WTC11 (cell line): ENCODE data around the gene MANF. TPM values are rescaled to one million over a fixed set of nuclear protein-coding genes. Genes with fewer than 3 reads are reported as not detected.

Experiments
- ATAC-seq: fragments of 200-7000 bp; cut with Tn5 transposase; 2 replicates; pipeline ENCODE4 v1.10.0; 2021; ENCODE audit warnings: mild to moderate bottlenecking, moderate library complexity
- CTCF ChIA-PET: fragments of 300-600 bp; sonication (Branson Sonifier 250); formaldehyde crosslinking; loops from one replicate; lab custom pipeline; 2021; ENCODE audit warnings: antibody characterized with exemption; lab: Charles Lee
- POLR2A ChIA-PET: fragments of 350-600 bp; sonication (Branson Sonifier 250); formaldehyde crosslinking; loops from one replicate; lab custom pipeline; 2021; ENCODE audit warnings: antibody characterized with exemption; lab: Charles Lee
- DNase-seq: peaks from one replicate; pipeline ENCODE4 v3.0.0; 2021; ENCODE audit warnings: low spot score
- H3K27ac Mint-ChIP-seq: 2 replicates; pipeline ENCODE4 v1.8.0; 2021; ENCODE audit warnings: mixed read lengths
- H3K27me3 Mint-ChIP-seq: 2 replicates; pipeline ENCODE4 v1.8.0; 2021; ENCODE audit warnings: low read depth, mild to moderate bottlenecking, moderate library complexity, mixed read lengths
- H3K36me3 Mint-ChIP-seq: 2 replicates; pipeline ENCODE4 v1.8.0; 2021; ENCODE audit warnings: mixed read lengths
- H3K4me1 Mint-ChIP-seq: 2 replicates; pipeline ENCODE4 v1.8.0; 2022; ENCODE audit warnings: mixed read lengths
- H3K4me3 Mint-ChIP-seq: 2 replicates; pipeline ENCODE4 v1.8.0; 2021; ENCODE audit warnings: mild to moderate bottlenecking, moderate library complexity, mixed read lengths
- H3K9me3 Mint-ChIP-seq: 2 replicates; pipeline ENCODE4 v1.8.0; 2021; ENCODE audit warnings: mixed read lengths
- ATF1 ChIP-seq: sonication (generic); formaldehyde crosslinking; IDR thresholded peaks from 2 replicates; pipeline ENCODE4 v1.8.1; 2023; ENCODE audit warnings: mild to moderate bottlenecking, moderate library complexity, missing genetic modification reagents
- ATF3 ChIP-seq: sonication (generic); formaldehyde crosslinking; conservative IDR thresholded peaks from 2 replicates; pipeline ENCODE4 v1.8.1; 2022; ENCODE audit warnings: mild to moderate bottlenecking, missing genetic modification reagents
- FOXK1 ChIP-seq: sonication (generic); formaldehyde crosslinking; IDR thresholded peaks from 2 replicates; pipeline ENCODE4 v1.8.0; 2022; ENCODE audit warnings: mild to moderate bottlenecking, moderate library complexity, missing genetic modification reagents
- GRHL2 ChIP-seq: fragments of 250-450 bp; sonication (Bioruptor Pico); IDR thresholded peaks from 2 replicates; pipeline ENCODE4 v1.8.0; 2022; ENCODE audit warnings: mild to moderate bottlenecking, moderate library complexity; ENCODE audit not compliant: insufficient replicate concordance, severe bottlenecking
- GTF2I ChIP-seq: fragments of 250-450 bp; sonication (Bioruptor Pico); conservative IDR thresholded peaks from 2 replicates; pipeline ENCODE4 v1.4.0; 2021; ENCODE audit warnings: mild to moderate bottlenecking
- IRF2 ChIP-seq: sonication (generic); formaldehyde crosslinking; IDR thresholded peaks from 2 replicates; pipeline ENCODE4 v1.8.0; 2022; ENCODE audit warnings: low read depth, missing genetic modification reagents, borderline replicate concordance
- KAT7 ChIP-seq: sonication (generic); formaldehyde crosslinking; IDR thresholded peaks from 2 replicates; pipeline ENCODE4 v1.8.1; 2023; ENCODE audit warnings: missing genetic modification reagents, mild to moderate bottlenecking, borderline replicate concordance
- MLX ChIP-seq: sonication (generic); formaldehyde crosslinking; IDR thresholded peaks from 2 replicates; pipeline ENCODE4 v1.8.1; 2023; ENCODE audit warnings: mild to moderate bottlenecking, missing genetic modification reagents, moderate library complexity
- NR3C1 ChIP-seq: sonication (generic); formaldehyde crosslinking; conservative IDR thresholded peaks from 2 replicates; pipeline ENCODE4 v1.8.1; 2023; ENCODE audit warnings: low read depth, mild to moderate bottlenecking, missing genetic modification reagents
- ZBTB21 ChIP-seq: sonication (generic); formaldehyde crosslinking; IDR thresholded peaks from 2 replicates; pipeline ENCODE4 v1.8.1; 2023; ENCODE audit warnings: mild to moderate bottlenecking, missing genetic modification reagents, borderline replicate concordance
- ZNF232 ChIP-seq: sonication (generic); formaldehyde crosslinking; IDR thresholded peaks from 2 replicates; pipeline ENCODE4 v1.8.0; 2022; ENCODE audit warnings: mild to moderate bottlenecking, missing genetic modification reagents
- ZNF263 ChIP-seq: sonication (generic); formaldehyde crosslinking; IDR thresholded peaks from 2 replicates; pipeline ENCODE4 v1.8.1; 2022; ENCODE audit warnings: low read depth, mild to moderate bottlenecking, moderate library complexity, missing genetic modification reagents
- total RNA-seq: library from RNA; stranded (reverse); gene quantifications from 3 replicates; pipeline ENCODE4 v1.2.3, GENCODE V29; 2021
- TF ChIP-seq, protein P1 (sequence below): sonication (generic); formaldehyde crosslinking; IDR thresholded peaks from 2 replicates; pipeline ENCODE4 v1.8.1; 2023; ENCODE audit warnings: mild to moderate bottlenecking, missing genetic modification reagents, borderline replicate concordance
- TF ChIP-seq, protein P2 (sequence below): sonication (generic); formaldehyde crosslinking; IDR thresholded peaks from 2 replicates; pipeline ENCODE4 v1.8.1; 2022; ENCODE audit warnings: low read depth, missing genetic modification reagents, borderline replicate concordance
- TF ChIP-seq, protein P3 (sequence below): sonication (generic); formaldehyde crosslinking; IDR thresholded peaks from 2 replicates; pipeline ENCODE4 v1.8.0; 2022; ENCODE audit warnings: mild to moderate bottlenecking, missing genetic modification reagents

The MANF gene
- total RNA-seq, 1 experiment from 2014 or later = 121 TPM

DNA sequence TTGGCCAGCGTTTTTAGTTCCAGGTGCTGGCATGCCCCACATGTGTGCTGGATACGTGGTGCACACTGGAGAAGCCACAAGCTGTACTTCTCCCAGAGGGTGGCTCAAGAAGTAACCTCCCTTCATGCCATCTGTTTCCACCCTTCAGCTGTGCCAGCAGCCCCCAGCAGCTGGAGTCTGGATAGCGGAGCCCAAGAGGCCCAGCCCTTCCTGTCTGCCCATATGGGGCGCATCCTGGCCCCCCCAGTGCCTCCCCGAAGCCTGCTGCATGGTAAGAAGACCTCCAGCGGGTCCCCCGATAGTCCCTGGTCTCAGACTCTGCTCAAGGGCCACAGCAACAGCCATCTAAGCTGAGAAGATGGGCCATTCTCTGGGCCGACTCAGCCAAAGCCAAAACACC, 5.8 kb upstream of the MANF start (continued):
- no peak for TF ChIP-seq ATF3 (CRISPR knock-in tag)
- TF ChIP-seq ZNF232 = no peak

GRCh38 chr3:51379746-51380455, 5.2 kb upstream of the MANF start:
- Mint-ChIP-seq H3K4me1 (peaks cover 13% of the 10 kb centered on the region), H3K27ac (no peak overlapping the region), H3K27me3 (no peaks in the 10 kb centered on the region), H3K9me3 (no peaks in the 10 kb centered on the region), H3K4me3 (no peak overlapping the region), H3K36me3 (no peaks in the 10 kb centered on the region)
- ChIA-PET POLR2A (no interaction called here), CTCF (interaction anchor here (1.1 to 3.4 kb wide), 2 partner anchors 8 to 10 kb away, joined by 3 to 15 read pairs; partner anchors contain the start of gene RBM15B)
- ATAC-seq (no peak), DNase-seq (no peak)
- TF ChIP-seq NR3C1 (CRISPR knock-in tag) (no peak), GRHL2 (no peak), ATF1 (CRISPR knock-in tag) (no peak), ZNF263 (no peak)
- TF ChIP-seq, protein P1, sequence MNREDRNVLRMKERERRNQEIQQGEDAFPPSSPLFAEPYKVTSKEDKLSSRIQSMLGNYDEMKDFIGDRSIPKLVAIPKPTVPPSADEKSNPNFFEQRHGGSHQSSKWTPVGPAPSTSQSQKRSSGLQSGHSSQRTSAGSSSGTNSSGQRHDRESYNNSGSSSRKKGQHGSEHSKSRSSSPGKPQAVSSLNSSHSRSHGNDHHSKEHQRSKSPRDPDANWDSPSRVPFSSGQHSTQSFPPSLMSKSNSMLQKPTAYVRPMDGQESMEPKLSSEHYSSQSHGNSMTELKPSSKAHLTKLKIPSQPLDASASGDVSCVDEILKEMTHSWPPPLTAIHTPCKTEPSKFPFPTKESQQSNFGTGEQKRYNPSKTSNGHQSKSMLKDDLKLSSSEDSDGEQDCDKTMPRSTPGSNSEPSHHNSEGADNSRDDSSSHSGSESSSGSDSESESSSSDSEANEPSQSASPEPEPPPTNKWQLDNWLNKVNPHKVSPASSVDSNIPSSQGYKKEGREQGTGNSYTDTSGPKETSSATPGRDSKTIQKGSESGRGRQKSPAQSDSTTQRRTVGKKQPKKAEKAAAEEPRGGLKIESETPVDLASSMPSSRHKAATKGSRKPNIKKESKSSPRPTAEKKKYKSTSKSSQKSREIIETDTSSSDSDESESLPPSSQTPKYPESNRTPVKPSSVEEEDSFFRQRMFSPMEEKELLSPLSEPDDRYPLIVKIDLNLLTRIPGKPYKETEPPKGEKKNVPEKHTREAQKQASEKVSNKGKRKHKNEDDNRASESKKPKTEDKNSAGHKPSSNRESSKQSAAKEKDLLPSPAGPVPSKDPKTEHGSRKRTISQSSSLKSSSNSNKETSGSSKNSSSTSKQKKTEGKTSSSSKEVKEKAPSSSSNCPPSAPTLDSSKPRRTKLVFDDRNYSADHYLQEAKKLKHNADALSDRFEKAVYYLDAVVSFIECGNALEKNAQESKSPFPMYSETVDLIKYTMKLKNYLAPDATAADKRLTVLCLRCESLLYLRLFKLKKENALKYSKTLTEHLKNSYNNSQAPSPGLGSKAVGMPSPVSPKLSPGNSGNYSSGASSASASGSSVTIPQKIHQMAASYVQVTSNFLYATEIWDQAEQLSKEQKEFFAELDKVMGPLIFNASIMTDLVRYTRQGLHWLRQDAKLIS (CRISPR knock-in tag) = no peak

GRCh38 chr3:51380601-51381332, 4.3 kb upstream of the MANF start:
- H3K27ac Mint-ChIP-seq = no peak overlapping the region
- H3K36me3 Mint-ChIP-seq = peaks cover 3% of the 10 kb centered on the region
- no peaks in the 10 kb centered on the region for H3K9me3 Mint-ChIP-seq
- H3K4me3 Mint-ChIP-seq = no peak overlapping the region
- ATAC-seq = no peak
- DNase-seq = no peak
- no peaks in the 10 kb centered on the region for H3K27me3 Mint-ChIP-seq
- TF ChIP-seq GTF2I (CRISPR knock-in tag) (no peak), KAT7 (CRISPR knock-in tag) (no peak), MLX (no peak), FOXK1 (CRISPR knock-in tag) (no peak), ZBTB21 (CRISPR knock-in tag) (no peak), IRF2 (no peak), ZNF263 (no peak)
- TF ChIP-seq, protein P2, sequence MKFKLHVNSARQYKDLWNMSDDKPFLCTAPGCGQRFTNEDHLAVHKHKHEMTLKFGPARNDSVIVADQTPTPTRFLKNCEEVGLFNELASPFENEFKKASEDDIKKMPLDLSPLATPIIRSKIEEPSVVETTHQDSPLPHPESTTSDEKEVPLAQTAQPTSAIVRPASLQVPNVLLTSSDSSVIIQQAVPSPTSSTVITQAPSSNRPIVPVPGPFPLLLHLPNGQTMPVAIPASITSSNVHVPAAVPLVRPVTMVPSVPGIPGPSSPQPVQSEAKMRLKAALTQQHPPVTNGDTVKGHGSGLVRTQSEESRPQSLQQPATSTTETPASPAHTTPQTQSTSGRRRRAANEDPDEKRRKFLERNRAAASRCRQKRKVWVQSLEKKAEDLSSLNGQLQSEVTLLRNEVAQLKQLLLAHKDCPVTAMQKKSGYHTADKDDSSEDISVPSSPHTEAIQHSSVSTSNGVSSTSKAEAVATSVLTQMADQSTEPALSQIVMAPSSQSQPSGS (CRISPR knock-in tag) = no peak
- TF ChIP-seq, protein P3, sequence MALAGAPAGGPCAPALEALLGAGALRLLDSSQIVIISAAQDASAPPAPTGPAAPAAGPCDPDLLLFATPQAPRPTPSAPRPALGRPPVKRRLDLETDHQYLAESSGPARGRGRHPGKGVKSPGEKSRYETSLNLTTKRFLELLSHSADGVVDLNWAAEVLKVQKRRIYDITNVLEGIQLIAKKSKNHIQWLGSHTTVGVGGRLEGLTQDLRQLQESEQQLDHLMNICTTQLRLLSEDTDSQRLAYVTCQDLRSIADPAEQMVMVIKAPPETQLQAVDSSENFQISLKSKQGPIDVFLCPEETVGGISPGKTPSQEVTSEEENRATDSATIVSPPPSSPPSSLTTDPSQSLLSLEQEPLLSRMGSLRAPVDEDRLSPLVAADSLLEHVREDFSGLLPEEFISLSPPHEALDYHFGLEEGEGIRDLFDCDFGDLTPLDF (CRISPR knock-in tag) = no peak
- ChIA-PET CTCF (interaction anchor here (1.1 to 3.4 kb wide), 2 partner anchors 9 kb away, joined by 3 to 15 read pairs; partner anchors contain the start of gene RBM15B), POLR2A (no interaction called here)
- peaks cover 16% of the 10 kb centered on the region for H3K4me1 Mint-ChIP-seq
